Epithelial cell of proximal tubule (primary cell): ENCODE data around the gene ASCC2. TPM values are rescaled to one million over a fixed set of nuclear protein-coding genes. Genes with fewer than 3 reads are reported as not detected.

Source experiments
- DNase-seq: peaks from one replicate; pipeline ENCODE4 v3.0.0-alpha.2; 2011; ENCODE audit warnings: low read depth
- H3K4me3 ChIP-seq: 2 replicates; pipeline ENCODE4 v1.5.1; 2011; ENCODE audit warnings: low read depth, mild to moderate bottlenecking, low read length
- CTCF ChIP-seq: conservative IDR thresholded peaks from 2 replicates; pipeline ENCODE4 v1.5.1; 2012; ENCODE audit warnings: low read depth, mild to moderate bottlenecking, low read length
- total RNA-seq: library from RNA; depleted of rRNA; stranded (reverse); fragments of >200 nt; gene quantifications from 2 replicates; pipeline ENCODE4 v1.2.3, GENCODE V29; 2015

Gene ASCC2
- total RNA-seq, 1 donor from 2014 or later = 24.0 TPM

- TF ChIP-seq CTCF = no peak
- no peak overlapping the region for H3K4me3 ChIP-seq
- DNase-seq = no peak
Observed at GRCh38 chr22:29801796-29802195, 36.3 kb downstream of the ASCC2 start.

GRCh38 chr22:29801153-29801552, 36.9 kb downstream of the ASCC2 start:
- no peak for DNase-seq
- H3K4me3 ChIP-seq = no peak overlapping the region
- no peak for TF ChIP-seq CTCF

GRCh38 chr22:29799217-29799680, 38.8 kb downstream of the ASCC2 start:
- no peak for DNase-seq
- H3K4me3 ChIP-seq = no peak overlapping the region
- no peak for TF ChIP-seq CTCF

- H3K4me3 ChIP-seq = no peak overlapping the region
- no peak for DNase-seq
- no peak for TF ChIP-seq CTCF
Observed at GRCh38 chr22:29798801-29799200, 39.3 kb downstream of the ASCC2 start.

- no peak overlapping the region for H3K4me3 ChIP-seq
- DNase-seq = no peak
- TF ChIP-seq CTCF = no peak
Observed at GRCh38 chr22:29798318-29798717, 39.8 kb downstream of the ASCC2 start.

- H3K4me3 ChIP-seq = no peak overlapping the region
- DNase-seq = no peak
- TF ChIP-seq CTCF = no peak
Observed at GRCh38 chr22:29797351-29797750, 40.7 kb downstream of the ASCC2 start.

- no peak overlapping the region for H3K4me3 ChIP-seq
- no peak for TF ChIP-seq CTCF
- DNase-seq = no peak
Observed at GRCh38 chr22:29795663-29796062, 42.4 kb downstream of the ASCC2 start.
